Endodermal cell (in vitro differentiated cells): ENCODE measurements around the gene DBNDD1. TPM values are rescaled to one million over a fixed set of nuclear protein-coding genes. Genes with fewer than 3 reads are reported as not detected.
"Not testable (repeated sequence)": the region's sequence is repeated elsewhere in the genome, so short reads cannot be mapped to it uniquely, and the experiment has no call there.

Source experiments
- DNase-seq: peaks from one replicate; pipeline ENCODE4 v3.0.0-alpha.2; 2017
- H3K27ac ChIP-seq: 2 replicates; pipeline ENCODE4 v1.5.1; 2013; ENCODE audit warnings: mild to moderate bottlenecking, low read depth, low read length, moderate library complexity
- H3K27me3 ChIP-seq: 2 replicates; pipeline ENCODE4 v1.6.1; 2013; ENCODE audit warnings: mild to moderate bottlenecking, low read length, moderate library complexity; ENCODE audit not compliant: insufficient read depth, control insufficient read depth, poor library complexity, severe bottlenecking
- H3K36me3 ChIP-seq: 2 replicates; pipeline ENCODE4 v1.7.0; 2013; ENCODE audit warnings: mild to moderate bottlenecking, low read length, moderate library complexity; ENCODE audit not compliant: control insufficient read depth, insufficient read depth
- H3K4me1 ChIP-seq: one replicate; pipeline ENCODE4 v1.7.0; 2013; ENCODE audit warnings: low read length; ENCODE audit not compliant: control insufficient read depth, insufficient read depth
- H3K4me3 ChIP-seq: 2 replicates; pipeline ENCODE4 v1.5.1; 2013; ENCODE audit warnings: mild to moderate bottlenecking, low read length, moderate library complexity
- H3K9ac ChIP-seq: 2 replicates; pipeline ENCODE4 v1.6.1; 2013; ENCODE audit warnings: mild to moderate bottlenecking, low read length, moderate library complexity; ENCODE audit not compliant: poor library complexity, severe bottlenecking; ENCODE audit errors: extremely low read depth
- H3K9me3 ChIP-seq: 2 replicates; pipeline ENCODE4 v1.6.1; 2013; ENCODE audit warnings: mild to moderate bottlenecking, low read length, moderate library complexity; ENCODE audit not compliant: control insufficient read depth
- H3K27ac Mint-ChIP-seq: 2 replicates; pipeline ENCODE4 v1.8.0; 2020; ENCODE audit warnings: mixed read lengths
- H3K27me3 Mint-ChIP-seq: 2 replicates; pipeline ENCODE4 v1.8.0; 2021; ENCODE audit warnings: mild to moderate bottlenecking, mixed read lengths; ENCODE audit not compliant: insufficient read depth
- H3K36me3 Mint-ChIP-seq: 2 replicates; pipeline ENCODE4 v1.8.0; 2020; ENCODE audit warnings: low read depth, mixed read lengths
- H3K4me1 Mint-ChIP-seq: 2 replicates; pipeline ENCODE4 v1.8.0; 2020; ENCODE audit warnings: mixed read lengths
- H3K4me3 Mint-ChIP-seq: 2 replicates; pipeline ENCODE4 v1.8.0; 2020; ENCODE audit warnings: mild to moderate bottlenecking, moderate library complexity, mixed read lengths
- H3K9me3 Mint-ChIP-seq: 2 replicates; pipeline ENCODE4 v1.8.0; 2020; ENCODE audit warnings: mild to moderate bottlenecking, mixed read lengths
- CTCF ChIP-seq: fragments of 200-600 bp; sonication (generic); conservative IDR thresholded peaks from 2 replicates; pipeline ENCODE4 v1.5.0; 2021; ENCODE audit warnings: antibody characterized with exemption, mild to moderate bottlenecking
- WGBS, 2 experiments: methylation state at CpG; one replicate each; pipeline versions ENCODE4 v1.1.5 to v1.1.7; 2013; ENCODE audit warnings: missing lambda C conversion rate in 2 of 2, mixed read lengths in 1 of 2; ENCODE audit not compliant: insufficient coverage in 1 of 2, insufficient read length in 1 of 2; 5-methylcytosine and 5-hydroxymethylcytosine counted together
- long read RNA-seq, 4 experiments: library from polyadenylated mRNA in 2 of 4; library from RNA in 1 of 4; library from capped mRNA in 1 of 4; stranded (forward) in 3 of 4; unstranded in 1 of 4; transcript quantifications; one replicate each; pipeline ENCODE4 v2.0.0, GENCODE V29; 2020 to 2021; ENCODE audit warnings: inconsistent platforms in 1 of 4
- polyA plus RNA-seq, 2 experiments: library from polyadenylated mRNA; stranded (reverse); fragments of 50-300 nt; gene quantifications; one replicate each; pipeline ENCODE4 v1.2.3, GENCODE V29; 2013
- total RNA-seq, 2 donors: library from RNA; stranded (reverse); fragmentation: NEBNext Ultra II Directional in 1 of 2; extraction: Animal tissue kit (Norgen Biotek cat#: 25700) in 1 of 2; gene quantifications; 2 replicates in 1 of 2; 3 replicates in 1 of 2; pipeline ENCODE4 v1.2.1, GENCODE V29; 2021

DBNDD1 gene
- 10 to 100 TPM; 31.5 to 32.5 TPM for total RNA-seq
- polyA plus RNA-seq (2013, experiment 1 of 2): 29.9 TPM
- 27.8 TPM for polyA plus RNA-seq (2013, experiment 2 of 2)
- long read RNA-seq, experiment 1, transcript DBNDD1-201 (4 exons, 2,079 nt): minor isoform, 9 of 20 reads
- long read RNA-seq, experiment 1, transcript DBNDD1-207 (1 exons, 2,889 nt): major isoform, 10 of 20 reads
- long read RNA-seq, experiment 1, partial matches to known transcripts: 0 of 20 reads
- long read RNA-seq, experiment 1, other reads (novel, unspliced or antisense): 0 of 20 reads
- long read RNA-seq, experiment 2, transcript DBNDD1-201 (4 exons, 2,079 nt): major isoform, 125 of 158 reads
- long read RNA-seq, experiment 2, transcript DBNDD1-206 (4 exons, 993 nt): minor isoform, 18 of 158 reads
- long read RNA-seq, experiment 2, transcript DBNDD1-207 (1 exons, 2,889 nt): minor isoform, 5 of 158 reads
- long read RNA-seq, experiment 2, partial matches to known transcripts: 0 of 158 reads
- long read RNA-seq, experiment 2, other reads (novel, unspliced or antisense): 5 of 158 reads
- long read RNA-seq, experiment 3, transcript DBNDD1-201 (4 exons, 2,079 nt): major isoform, 33 of 42 reads
- long read RNA-seq, experiment 3, transcript DBNDD1-206 (4 exons, 993 nt): minor isoform, 7 of 42 reads
- long read RNA-seq, experiment 3, partial matches to known transcripts: 0 of 42 reads
- long read RNA-seq, experiment 3, other reads (novel, unspliced or antisense): 0 of 42 reads
- long read RNA-seq, experiment 4, transcript DBNDD1-206 (4 exons, 993 nt): major isoform, 7 of 11 reads
- long read RNA-seq, experiment 4, partial matches to known transcripts: 0 of 11 reads
- long read RNA-seq, experiment 4, other reads (novel, unspliced or antisense): 0 of 11 reads

GRCh38 chr16:90018652-90019542, at the start of gene DBNDD1:
TSS of gene DBNDD1 (minus strand) at chr16:90019456. CDS start at chr16:90019341, 115 bp downstream.
- Mint-ChIP-seq H3K4me3 (peak within 1 kb of the TSS; percentile 72), H3K27ac (peak within 1 kb of the TSS; percentile 88), H3K9me3 (no peaks in the 10 kb centered on the region), H3K36me3 (peaks cover 9% of the 10 kb centered on the region), H3K4me1 (peaks cover 21% of the 10 kb centered on the region), H3K27me3 (no peaks in the 10 kb centered on the region)
- peaks cover 7% of the 10 kb centered on the region for H3K36me3 ChIP-seq
- 1 to 2% methylated on average over 29 to 103 of the region's 103 CpGs for WGBS, 2 experiments
- peak; percentile 79 for DNase-seq
- peak within 1 kb of the TSS; percentile 86 for H3K4me3 ChIP-seq
- H3K9ac ChIP-seq: peak within 1 kb of the TSS; percentile 54
- no peaks in the 10 kb centered on the region for H3K27me3 ChIP-seq
- TF ChIP-seq CTCF: no peak
- no peaks in the 10 kb centered on the region for H3K9me3 ChIP-seq
- peaks cover 8% of the 10 kb centered on the region for H3K4me1 ChIP-seq
- peak within 1 kb of the TSS; percentile 61 for H3K27ac ChIP-seq

GRCh38 chr16:90061437-90061836, 42.2 kb upstream of the DBNDD1 start:
- Histone ChIP-seq H3K36me3 (no peaks in the 10 kb centered on the region), H3K4me3 (no peak overlapping the region), H3K27me3 (no peaks in the 10 kb centered on the region), H3K4me1 (no peaks in the 10 kb centered on the region), H3K9ac (no peak overlapping the region), H3K9me3 (peaks cover 7% of the 10 kb centered on the region), H3K27ac (no peak overlapping the region)
- no peak overlapping the region for H3K27ac Mint-ChIP-seq
- peaks cover 10% of the 10 kb centered on the region for H3K9me3 Mint-ChIP-seq
- DNase-seq: no peak
- H3K27me3 Mint-ChIP-seq: peaks cover 56% of the 10 kb centered on the region
- TF ChIP-seq CTCF: no peak
- H3K4me1 Mint-ChIP-seq: peaks cover 8% of the 10 kb centered on the region
- no peak overlapping the region for H3K4me3 Mint-ChIP-seq
- H3K36me3 Mint-ChIP-seq: no peaks in the 10 kb centered on the region
- 70 to 81% methylated on average over 2 of the region's 3 CpGs for WGBS, 2 experiments

GRCh38 chr16:90057738-90058173, 38.5 kb upstream of the DBNDD1 start:
- DNase-seq: no peak
- Mint-ChIP-seq H3K4me3 (no peak overlapping the region), H3K4me1 (peaks cover 8% of the 10 kb centered on the region), H3K27ac (no peak overlapping the region), H3K27me3 (peaks cover 38% of the 10 kb centered on the region), H3K36me3 (peaks cover 4% of the 10 kb centered on the region), H3K9me3 (peaks cover 45% of the 10 kb centered on the region)
- TF ChIP-seq CTCF: no peak
- H3K27ac ChIP-seq: no peak overlapping the region
- no peaks in the 10 kb centered on the region for H3K4me1 ChIP-seq
- WGBS, 2 experiments: 74 to 87% methylated on average over 5 to 8 of the region's 8 CpGs
- peaks cover 34% of the 10 kb centered on the region for H3K9me3 ChIP-seq
- H3K9ac ChIP-seq: no peak overlapping the region
- no peaks in the 10 kb centered on the region for H3K36me3 ChIP-seq
- no peak overlapping the region for H3K4me3 ChIP-seq
- no peaks in the 10 kb centered on the region for H3K27me3 ChIP-seq

GRCh38 chr16:90056521-90056920, 37.3 kb upstream of the DBNDD1 start:
- H3K9me3 ChIP-seq: peaks cover 34% of the 10 kb centered on the region
- not testable (repeated sequence) for H3K27ac ChIP-seq, H3K4me3 Mint-ChIP-seq, H3K27ac Mint-ChIP-seq, H3K4me1 Mint-ChIP-seq, H3K27me3 ChIP-seq, H3K4me1 ChIP-seq, H3K4me3 ChIP-seq, H3K36me3 Mint-ChIP-seq, H3K9ac ChIP-seq, H3K36me3 ChIP-seq, DNase-seq
- WGBS, 2 experiments: 85 to 86% methylated on average over 14 to 15 of the region's 15 CpGs
- Mint-ChIP-seq H3K27me3 (peaks cover 27% of the 10 kb centered on the region), H3K9me3 (peaks cover 50% of the 10 kb centered on the region)
